DLD1 (cell line): ENCODE results near the gene SH3GL3.

Experiments
- in situ Hi-C: cut with HindIII; loops from 2 replicates; pipeline ENCODE4 v1.10.0; 2017; ENCODE audit warnings: low sequenced_read_pairs

SH3GL3 gene

GRCh38 chr15:83462026-83462425, 14.9 kb downstream of the SH3GL3 start:
- in situ Hi-C loops, result no loop called here

- in situ Hi-C loops, result no loop called here
Observed at GRCh38 chr15:83462953-83463433, 15.9 kb downstream of the SH3GL3 start.

- in situ Hi-C loops, result no loop called here
Observed at GRCh38 chr15:83470887-83471286, 23.7 kb downstream of the SH3GL3 start.

GRCh38 chr15:83471307-83471866, 24.2 kb downstream of the SH3GL3 start:
- in situ Hi-C loops, result no loop called here

GRCh38 chr15:83472151-83472550, 25.0 kb downstream of the SH3GL3 start:
- in situ Hi-C loops, result no loop called here

- in situ Hi-C loops, result no loop called here
Observed at GRCh38 chr15:83472797-83473196, 25.7 kb downstream of the SH3GL3 start.

GRCh38 chr15:83474578-83474977, 27.4 kb downstream of the SH3GL3 start:
- in situ Hi-C loops, result no loop called here

GRCh38 chr15:83475551-83475950, 28.4 kb downstream of the SH3GL3 start:
- in situ Hi-C loops, result no loop called here

GRCh38 chr15:83476066-83476465, 28.9 kb downstream of the SH3GL3 start:
- in situ Hi-C loops, result no loop called here

- in situ Hi-C loops, result no loop called here
Observed at GRCh38 chr15:83476708-83477107, 29.6 kb downstream of the SH3GL3 start.

GRCh38 chr15:83477172-83477807, 30.1 kb downstream of the SH3GL3 start:
- in situ Hi-C loops, result no loop called here

GRCh38 chr15:83477808-83478537, 30.8 kb downstream of the SH3GL3 start:
- in situ Hi-C loops, result no loop called here

GRCh38 chr15:83483612-83484011, 36.5 kb downstream of the SH3GL3 start:
- in situ Hi-C loops, result no loop called here

- in situ Hi-C loops, result no loop called here
Observed at GRCh38 chr15:83484636-83485035, 37.5 kb downstream of the SH3GL3 start.

GRCh38 chr15:83486363-83486762, 39.2 kb downstream of the SH3GL3 start:
- in situ Hi-C loops, result no loop called here

GRCh38 chr15:83487519-83487918, 40.4 kb downstream of the SH3GL3 start:
- in situ Hi-C loops, result no loop called here

GRCh38 chr15:83489690-83490089, 42.5 kb downstream of the SH3GL3 start:
- in situ Hi-C loops, result no loop called here

- in situ Hi-C loops, result no loop called here
Observed at GRCh38 chr15:83491486-83491885, 44.3 kb downstream of the SH3GL3 start.

- in situ Hi-C loops, result no loop called here
Observed at GRCh38 chr15:83496766-83497165, 49.6 kb downstream of the SH3GL3 start.

GRCh38 chr15:83498374-83498773, 51.2 kb downstream of the SH3GL3 start:
- in situ Hi-C loops, result no loop called here

GRCh38 chr15:83498801-83499200, 51.7 kb downstream of the SH3GL3 start:
- in situ Hi-C loops, result no loop called here

GRCh38 chr15:83499476-83499875, 52.3 kb downstream of the SH3GL3 start:
- in situ Hi-C loops, result no loop called here
